Astrocyte of the cerebellum (primary cell): ENCODE data around the gene TMLHE.
"Not testable (repeated sequence)": the region's sequence is repeated elsewhere in the genome, so short reads cannot be mapped to it uniquely, and the experiment has no call there.

Source experiments
- DNase-seq: peaks from one replicate; pipeline ENCODE4 v3.0.0-alpha.2; 2011; ENCODE audit warnings: low read depth
- H3K4me3 ChIP-seq: 2 replicates; pipeline ENCODE4 v1.5.1; 2011; ENCODE audit warnings: mild to moderate bottlenecking, low read depth, low read length, moderate library complexity
- in situ Hi-C: cut with HindIII; loops from 2 replicates; pipeline ENCODE4 v1.10.0; 2017; ENCODE audit warnings: low sequenced_read_pairs
- TF ChIP-seq, protein P1 (sequence below): IDR thresholded peaks from 2 replicates; pipeline ENCODE4 v1.5.1; 2012; ENCODE audit warnings: low read length, low read depth, moderate library complexity, mild to moderate bottlenecking; ENCODE audit errors: missing control alignments

Gene TMLHE

DNA sequence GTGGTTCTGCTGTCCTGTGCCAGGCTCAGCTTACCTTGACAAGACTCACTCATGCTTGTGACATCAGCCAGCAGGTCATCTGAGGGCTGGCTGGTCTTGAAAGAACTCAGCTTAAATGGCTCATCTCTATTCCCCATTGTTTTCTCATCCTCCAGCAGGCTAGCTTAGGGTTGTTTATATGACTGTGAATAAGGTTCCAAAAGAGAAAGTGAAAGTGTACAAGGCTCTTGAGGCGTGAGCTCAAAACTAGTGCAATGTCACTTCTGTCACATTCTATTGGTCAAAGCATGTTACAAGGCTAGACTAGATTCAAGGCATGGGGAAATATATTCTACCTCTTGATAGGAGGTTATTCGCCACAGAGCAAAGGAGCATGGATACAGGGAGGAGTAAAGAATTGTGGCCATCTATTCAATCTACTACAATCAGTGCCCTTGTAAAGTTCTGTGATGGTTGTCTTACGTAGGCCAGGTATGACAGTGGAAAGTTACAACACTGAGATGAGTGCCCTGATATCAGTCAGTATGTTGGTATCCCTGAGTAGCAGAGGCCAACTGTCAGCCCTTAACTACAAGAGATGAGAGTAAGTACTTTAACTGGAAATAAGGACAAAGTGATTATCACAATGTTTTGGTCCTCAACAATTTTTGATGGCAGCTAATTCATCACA is 19.8 kb upstream of the TMLHE start:
- H3K4me3 ChIP-seq: no peak overlapping the region
- TF ChIP-seq, protein P1, sequence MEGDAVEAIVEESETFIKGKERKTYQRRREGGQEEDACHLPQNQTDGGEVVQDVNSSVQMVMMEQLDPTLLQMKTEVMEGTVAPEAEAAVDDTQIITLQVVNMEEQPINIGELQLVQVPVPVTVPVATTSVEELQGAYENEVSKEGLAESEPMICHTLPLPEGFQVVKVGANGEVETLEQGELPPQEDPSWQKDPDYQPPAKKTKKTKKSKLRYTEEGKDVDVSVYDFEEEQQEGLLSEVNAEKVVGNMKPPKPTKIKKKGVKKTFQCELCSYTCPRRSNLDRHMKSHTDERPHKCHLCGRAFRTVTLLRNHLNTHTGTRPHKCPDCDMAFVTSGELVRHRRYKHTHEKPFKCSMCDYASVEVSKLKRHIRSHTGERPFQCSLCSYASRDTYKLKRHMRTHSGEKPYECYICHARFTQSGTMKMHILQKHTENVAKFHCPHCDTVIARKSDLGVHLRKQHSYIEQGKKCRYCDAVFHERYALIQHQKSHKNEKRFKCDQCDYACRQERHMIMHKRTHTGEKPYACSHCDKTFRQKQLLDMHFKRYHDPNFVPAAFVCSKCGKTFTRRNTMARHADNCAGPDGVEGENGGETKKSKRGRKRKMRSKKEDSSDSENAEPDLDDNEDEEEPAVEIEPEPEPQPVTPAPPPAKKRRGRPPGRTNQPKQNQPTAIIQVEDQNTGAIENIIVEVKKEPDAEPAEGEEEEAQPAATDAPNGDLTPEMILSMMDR: no peak
- DNase-seq: no peak
- in situ Hi-C loops: no loop called here

DNA sequence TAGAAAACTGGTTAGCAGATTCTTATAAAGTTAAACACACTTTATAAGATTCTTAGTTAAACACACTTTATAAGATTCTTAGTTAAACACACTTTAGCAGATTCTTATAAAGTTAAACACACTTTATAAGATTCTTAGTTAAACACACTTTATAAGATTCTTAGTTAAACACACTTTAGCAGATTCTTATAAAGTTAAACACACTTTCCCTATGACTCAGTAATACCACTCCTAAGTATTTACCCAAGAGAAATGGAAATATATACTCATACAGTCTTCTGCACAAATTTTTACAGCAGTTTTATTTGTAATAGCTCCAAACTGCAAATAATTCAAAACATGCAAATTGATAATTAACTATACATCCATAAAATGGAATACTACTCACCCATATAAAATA is 7.4 kb upstream of the TMLHE start:
- H3K4me3 ChIP-seq, DNase-seq, in situ Hi-C loops: not testable (repeated sequence)

DNA sequence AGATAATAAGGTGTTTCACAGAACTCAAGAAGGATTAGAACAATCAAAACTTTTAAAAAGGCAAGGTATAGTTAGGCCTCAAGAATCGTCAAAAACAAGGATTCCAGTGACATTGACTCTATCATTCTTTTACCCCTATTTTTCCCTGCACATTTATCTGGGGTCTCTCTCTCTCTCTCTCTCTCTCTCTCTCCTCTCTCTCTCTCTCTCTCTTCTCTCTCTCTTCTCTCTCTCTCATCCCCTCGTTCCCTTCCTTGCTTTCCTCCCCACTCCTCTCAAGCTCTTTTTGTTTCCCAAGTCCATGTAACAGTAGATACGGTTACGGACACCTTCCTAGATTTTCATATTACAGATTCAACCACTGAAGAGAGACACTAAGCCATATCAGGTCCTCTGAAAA is 3.2 kb upstream of the TMLHE start:
- no peak for DNase-seq
- H3K4me3 ChIP-seq: no peak overlapping the region
- in situ Hi-C loops: no loop called here
- TF ChIP-seq, protein P1: no peak

DNA sequence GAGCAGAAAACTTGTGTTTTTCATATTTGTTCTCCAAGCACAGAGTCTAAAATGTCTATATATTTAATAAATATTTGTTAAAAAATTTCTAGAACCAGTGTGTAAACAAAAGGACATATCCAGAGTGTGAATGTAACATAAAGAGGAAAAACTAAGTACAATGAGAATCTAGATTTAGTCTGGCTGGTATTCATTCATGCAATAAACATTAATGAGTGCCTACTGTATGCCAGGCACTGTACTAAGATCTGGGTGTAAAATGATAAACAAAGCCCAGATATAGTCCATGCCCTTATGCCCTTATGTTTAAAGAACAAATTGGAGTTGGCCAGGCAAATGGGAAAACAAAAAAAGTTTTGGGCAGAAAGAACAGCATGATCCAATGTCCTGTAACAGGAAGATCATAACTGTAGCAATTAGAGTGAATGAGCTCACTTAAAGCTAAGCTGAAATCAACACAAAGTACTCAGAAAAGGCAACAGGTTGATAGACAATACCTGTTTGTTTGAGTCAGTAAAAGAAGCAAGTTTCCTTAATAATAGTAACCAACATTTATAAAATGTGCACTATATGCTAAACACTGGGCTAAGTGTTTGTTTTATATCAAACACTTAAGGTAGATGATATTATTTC is 1.3 kb upstream of the TMLHE start:
- H3K4me3 ChIP-seq: no peak overlapping the region
- in situ Hi-C loops: no loop called here
- DNase-seq: no peak
- TF ChIP-seq, protein P1: no peak

DNA sequence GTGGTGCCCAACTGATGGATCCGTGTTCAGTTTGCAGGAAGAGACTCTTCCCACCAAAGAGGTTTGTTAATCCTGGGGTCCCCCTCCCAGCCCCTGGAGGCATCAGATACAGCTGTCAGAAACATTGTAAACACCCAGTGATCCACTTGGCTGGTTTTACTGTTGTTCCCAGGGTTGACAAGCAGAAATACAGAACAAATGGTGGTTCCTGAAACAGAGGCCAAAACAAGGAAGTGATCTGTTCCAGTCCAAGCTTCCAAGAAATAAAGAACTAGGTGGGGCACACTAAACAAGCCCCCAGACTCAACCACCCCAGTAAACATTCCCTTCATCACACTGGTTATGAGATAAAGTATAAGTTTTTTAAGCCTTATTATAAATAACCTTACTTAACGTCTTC is 1.4 kb downstream of the TMLHE start:
- peak overlapping the region; percentile 64 for H3K4me3 ChIP-seq
- DNase-seq: no peak
- in situ Hi-C loops: no loop called here
- TF ChIP-seq, protein P1: no peak

DNA sequence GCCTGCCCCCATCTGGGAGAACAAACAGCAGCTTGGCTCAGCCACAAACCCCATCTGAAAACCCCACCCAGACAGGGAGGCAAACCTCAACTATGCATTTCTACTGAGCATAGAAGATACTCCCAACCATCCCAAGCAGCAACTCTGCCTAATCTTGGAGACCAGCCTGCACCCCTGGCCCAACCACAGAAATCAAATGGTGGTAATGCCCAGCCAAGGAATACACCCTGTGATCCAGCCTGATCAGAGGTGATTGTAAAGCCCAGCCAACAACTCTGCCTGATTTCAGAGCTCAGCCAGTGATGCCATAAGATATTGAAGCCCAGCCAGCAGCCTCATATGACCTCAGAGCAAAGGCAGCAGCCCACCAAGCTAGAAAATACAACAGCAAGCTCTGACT is 19.8 kb downstream of the TMLHE start:
- TF ChIP-seq, protein P1: no peak
- H3K4me3 ChIP-seq: no peak overlapping the region
- DNase-seq: no peak
- in situ Hi-C loops: no loop called here

DNA sequence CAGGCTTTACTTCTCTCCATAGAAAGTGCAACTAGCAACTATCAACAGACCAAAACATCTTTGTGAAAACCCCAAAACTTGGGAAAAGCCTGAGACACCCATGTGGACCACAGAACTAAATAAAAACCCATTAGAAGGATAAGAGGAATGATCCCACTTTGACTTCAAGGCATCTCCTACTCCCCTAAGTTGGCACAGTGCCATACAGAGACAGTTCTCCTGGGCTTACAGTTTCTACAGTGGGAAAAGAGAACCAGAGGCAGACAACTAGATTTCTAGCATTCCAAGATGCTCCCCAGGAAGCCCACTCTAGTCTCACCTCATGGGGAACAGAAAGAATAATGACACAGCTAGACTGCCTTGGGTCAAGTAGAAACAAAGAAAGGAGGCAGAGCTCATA is 20.4 kb downstream of the TMLHE start:
- DNase-seq: no peak
- in situ Hi-C loops: no loop called here
- H3K4me3 ChIP-seq: no peak overlapping the region
- TF ChIP-seq, protein P1: no peak
